ENCODE data around the gene ANKRD33B.
A peak's percentile ranks its signal among the peaks of the same experiment; 100 is the strongest.
"Not testable (repeated sequence)": the region's sequence is repeated elsewhere in the genome, so short reads cannot be mapped to it uniquely, and the experiment has no call there.

Gene ANKRD33B

DNA sequence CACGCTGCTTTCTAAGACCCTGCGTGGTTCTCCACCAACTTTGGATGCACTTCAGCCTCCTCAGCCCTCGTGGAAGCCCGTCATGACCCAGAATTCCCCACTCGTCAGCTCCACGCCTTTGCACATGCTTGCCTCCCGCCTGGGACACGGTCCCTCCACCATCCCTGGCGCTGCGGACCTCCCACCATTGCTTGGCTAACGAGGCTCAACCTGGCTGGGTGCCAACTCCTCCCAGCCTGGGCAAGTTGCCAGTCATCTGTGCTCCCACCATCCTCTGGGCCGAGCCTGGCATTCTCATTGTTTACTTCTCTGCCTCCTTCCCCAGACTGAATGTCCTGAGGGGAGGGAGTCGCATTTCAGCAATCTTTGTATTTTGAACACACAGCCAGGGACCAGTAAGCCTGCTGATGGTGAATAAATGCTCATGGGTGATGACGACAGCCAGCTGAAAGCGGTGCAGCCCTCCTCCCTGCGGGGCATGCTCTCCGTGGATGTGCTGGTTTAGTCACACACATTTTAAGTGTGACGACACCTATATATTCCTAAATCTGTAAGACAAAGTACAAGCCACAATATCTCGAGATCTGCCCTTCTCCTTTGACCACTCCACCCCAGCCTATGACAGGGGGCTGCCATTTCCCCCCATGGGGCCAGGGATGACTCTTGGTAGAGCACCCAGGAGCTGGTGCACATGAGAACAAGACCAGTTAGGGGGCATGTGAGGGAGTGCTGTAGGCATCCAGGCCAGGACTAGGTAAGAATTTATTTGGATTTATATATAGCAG, 37.6 kb downstream of the ANKRD33B start:
- Histone ChIP-seq H3K4me1 (ENCODE audit: control insufficient read depth in 1 of 2, insufficient read depth in 2 of 2, low read length in 2 of 2) (peaks cover 8 to 15% of the 10 kb centered on the region in 2 donors), H3K27ac (ENCODE audit: low read length) (peak overlapping the region; percentile 56), H3K4me3 (ENCODE audit: low read depth in 1 of 2, low read length in 2 of 2) (no peak overlapping the region), H3K27me3 (ENCODE audit: low read depth, low read length) (no peaks in the 10 kb centered on the region), H3K9me3 (ENCODE audit: control insufficient read depth in 1 of 2, low read length in 2 of 2) (peaks cover 0 to 2% of the 10 kb centered on the region in 2 donors), H3K36me3 (ENCODE audit: control insufficient read depth in 1 of 2, insufficient read depth in 2 of 2, low read length in 2 of 2) (no peaks in the 10 kb centered on the region)

DNA sequence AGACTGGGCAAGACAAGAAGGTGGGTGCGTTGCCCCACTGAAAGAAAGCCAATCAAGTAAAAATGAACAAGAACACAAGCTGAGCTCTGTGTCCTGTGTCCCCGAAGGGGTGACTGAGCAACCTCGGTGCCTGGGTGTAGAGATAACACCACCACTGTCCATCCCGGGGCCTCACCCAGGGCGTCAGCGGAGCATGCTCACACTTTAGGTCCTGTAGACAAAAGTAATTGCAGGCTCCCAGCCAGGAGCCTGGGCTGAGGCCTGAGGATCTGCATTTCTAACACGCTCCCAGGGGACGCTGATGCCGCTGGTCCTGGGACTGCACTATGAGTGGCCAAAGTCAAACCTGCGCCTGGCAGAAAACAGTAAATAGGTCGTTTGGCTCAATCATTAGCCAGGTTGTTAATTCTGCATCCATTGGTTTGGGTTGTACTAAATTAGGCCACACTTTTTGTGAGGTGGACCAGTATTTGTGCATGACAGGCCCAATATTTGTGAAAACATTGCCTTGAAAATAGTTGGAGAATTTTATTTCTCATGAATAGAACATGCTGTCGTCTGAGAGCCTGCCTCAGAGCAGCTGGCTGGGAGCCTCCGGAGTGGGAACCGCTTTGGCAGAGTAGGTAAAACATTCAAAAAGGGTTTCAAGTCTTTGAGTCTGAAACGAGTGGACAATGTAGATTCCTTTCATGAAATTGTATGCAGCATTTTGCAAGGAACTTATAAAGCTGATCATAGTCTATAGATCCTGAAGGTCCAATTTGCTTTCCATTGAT, 38.3 kb downstream of the ANKRD33B start:
- no peaks in the 10 kb centered on the region for H3K36me3 ChIP-seq (ENCODE audit: control insufficient read depth in 1 of 2, insufficient read depth in 2 of 2, low read length in 2 of 2)
- peaks cover 0 to 2% of the 10 kb centered on the region in 2 donors for H3K9me3 ChIP-seq (ENCODE audit: control insufficient read depth in 1 of 2, low read length in 2 of 2)
- H3K4me1 ChIP-seq (ENCODE audit: control insufficient read depth in 1 of 2, insufficient read depth in 2 of 2, low read length in 2 of 2) = peaks cover 10 to 15% of the 10 kb centered on the region in 2 donors
- H3K27me3 ChIP-seq (ENCODE audit: low read depth, low read length) = no peaks in the 10 kb centered on the region
- H3K27ac ChIP-seq (ENCODE audit: low read length) = peak overlapping the region; percentile 56
- H3K4me3 ChIP-seq (ENCODE audit: low read depth in 1 of 2, low read length in 2 of 2) = no peak overlapping the region

- Histone ChIP-seq H3K4me1 (ENCODE audit: control insufficient read depth in 1 of 2, insufficient read depth in 2 of 2, low read length in 2 of 2) (peaks cover 15 to 26% of the 10 kb centered on the region in 2 donors), H3K27me3 (ENCODE audit: low read depth, low read length) (no peaks in the 10 kb centered on the region), H3K4me3 (ENCODE audit: low read depth in 1 of 2, low read length in 2 of 2) (no peak overlapping the region), H3K9me3 (ENCODE audit: control insufficient read depth in 1 of 2, low read length in 2 of 2) (no peaks in the 10 kb centered on the region), H3K36me3 (ENCODE audit: control insufficient read depth in 1 of 2, insufficient read depth in 2 of 2, low read length in 2 of 2) (no peaks in the 10 kb centered on the region), H3K27ac (ENCODE audit: low read length) (no peak overlapping the region)
Observed at GRCh38 chr5:10604975-10605374, 41.1 kb downstream of the ANKRD33B start.

DNA sequence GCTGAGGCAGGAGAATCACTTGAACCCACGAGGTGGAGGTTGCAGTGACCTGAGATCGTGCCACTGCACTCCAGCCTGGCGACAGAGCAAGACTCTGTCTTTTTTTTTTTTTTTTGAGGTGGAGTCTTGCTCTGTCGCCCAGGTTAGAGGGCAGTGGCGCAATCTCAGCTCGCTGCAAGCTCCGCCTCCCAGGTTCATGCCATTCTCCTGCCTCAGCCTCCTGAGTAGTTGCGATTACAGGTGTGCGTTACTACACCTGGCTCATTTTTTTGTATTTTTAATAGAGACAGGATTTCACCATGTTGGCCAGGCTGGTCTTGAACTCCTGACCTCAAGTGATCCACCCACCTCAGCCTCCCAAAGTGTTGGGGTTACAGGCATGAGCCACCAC, 42.8 kb downstream of the ANKRD33B start:
- not testable (repeated sequence) for H3K9me3 ChIP-seq (ENCODE audit: control insufficient read depth in 1 of 2, low read length in 2 of 2); H3K36me3 ChIP-seq (ENCODE audit: control insufficient read depth in 1 of 2, insufficient read depth in 2 of 2, low read length in 2 of 2); H3K4me3 ChIP-seq (ENCODE audit: low read depth in 1 of 2, low read length in 2 of 2); H3K27ac ChIP-seq (ENCODE audit: low read length); H3K27me3 ChIP-seq (ENCODE audit: low read depth, low read length)
- H3K4me1 ChIP-seq (ENCODE audit: control insufficient read depth in 1 of 2, insufficient read depth in 2 of 2, low read length in 2 of 2) = peaks cover 10 to 16% of the 10 kb centered on the region in 2 donors

- H3K4me3 ChIP-seq (ENCODE audit: low read depth in 1 of 2, low read length in 2 of 2) = peak overlapping the region in 1 of 2 donors; percentile 4
- H3K27ac ChIP-seq (ENCODE audit: low read length) = peak overlapping the region; percentile 68
Observed at GRCh38 chr5:10607023-10607665, 43.3 kb downstream of the ANKRD33B start.

DNA sequence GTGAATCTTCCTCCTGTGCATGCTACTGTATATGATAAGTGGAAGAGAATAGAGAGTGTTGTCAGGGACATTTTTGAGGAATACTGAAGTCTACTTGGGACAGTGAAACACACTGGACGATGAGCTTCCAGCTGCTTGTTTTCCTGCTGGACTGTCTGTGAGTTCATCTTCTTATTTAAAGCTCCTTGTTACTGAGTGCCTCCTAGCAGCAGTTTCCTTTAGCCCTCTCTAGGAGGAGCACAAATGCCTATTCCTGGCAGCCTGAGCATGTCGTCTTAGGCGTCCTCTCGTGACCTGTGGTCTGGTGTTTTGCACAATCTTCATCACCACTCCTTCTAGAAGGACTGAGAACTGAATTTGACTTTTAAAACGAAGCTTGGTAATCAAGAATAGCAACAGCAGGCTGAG, 43.8 kb downstream of the ANKRD33B start:
- Histone ChIP-seq H3K36me3 (ENCODE audit: control insufficient read depth in 1 of 2, insufficient read depth in 2 of 2, low read length in 2 of 2) (no peaks in the 10 kb centered on the region), H3K27ac (ENCODE audit: low read length) (peak overlapping the region; percentile 68), H3K4me3 (ENCODE audit: low read depth in 1 of 2, low read length in 2 of 2) (peak overlapping the region in 1 of 2 donors; percentile 4), H3K4me1 (ENCODE audit: control insufficient read depth in 1 of 2, insufficient read depth in 2 of 2, low read length in 2 of 2) (peaks cover 7 to 11% of the 10 kb centered on the region in 2 donors), H3K9me3 (ENCODE audit: control insufficient read depth in 1 of 2, low read length in 2 of 2) (no peaks in the 10 kb centered on the region), H3K27me3 (ENCODE audit: low read depth, low read length) (no peaks in the 10 kb centered on the region)

More at GRCh38 chr5:10607023-10607665, 43.3 kb downstream of the ANKRD33B start:
- no peaks in the 10 kb centered on the region for H3K27me3 ChIP-seq (ENCODE audit: low read depth, low read length)
- no peaks in the 10 kb centered on the region for H3K36me3 ChIP-seq (ENCODE audit: control insufficient read depth in 1 of 2, insufficient read depth in 2 of 2, low read length in 2 of 2)
- H3K4me1 ChIP-seq (ENCODE audit: control insufficient read depth in 1 of 2, insufficient read depth in 2 of 2, low read length in 2 of 2) = peaks cover 7 to 11% of the 10 kb centered on the region in 2 donors
- no peaks in the 10 kb centered on the region for H3K9me3 ChIP-seq (ENCODE audit: control insufficient read depth in 1 of 2, low read length in 2 of 2)

GRCh38 chr5:10608081-10608480, 44.2 kb downstream of the ANKRD33B start:
- H3K9me3 ChIP-seq (ENCODE audit: control insufficient read depth in 1 of 2, low read length in 2 of 2); H3K27me3 ChIP-seq (ENCODE audit: low read depth, low read length); H3K27ac ChIP-seq (ENCODE audit: low read length); H3K4me3 ChIP-seq (ENCODE audit: low read depth in 1 of 2, low read length in 2 of 2); H3K36me3 ChIP-seq (ENCODE audit: control insufficient read depth in 1 of 2, insufficient read depth in 2 of 2, low read length in 2 of 2): not testable (repeated sequence)
- H3K4me1 ChIP-seq (ENCODE audit: control insufficient read depth in 1 of 2, insufficient read depth in 2 of 2, low read length in 2 of 2) = peaks cover 7 to 11% of the 10 kb centered on the region in 2 donors

DNA sequence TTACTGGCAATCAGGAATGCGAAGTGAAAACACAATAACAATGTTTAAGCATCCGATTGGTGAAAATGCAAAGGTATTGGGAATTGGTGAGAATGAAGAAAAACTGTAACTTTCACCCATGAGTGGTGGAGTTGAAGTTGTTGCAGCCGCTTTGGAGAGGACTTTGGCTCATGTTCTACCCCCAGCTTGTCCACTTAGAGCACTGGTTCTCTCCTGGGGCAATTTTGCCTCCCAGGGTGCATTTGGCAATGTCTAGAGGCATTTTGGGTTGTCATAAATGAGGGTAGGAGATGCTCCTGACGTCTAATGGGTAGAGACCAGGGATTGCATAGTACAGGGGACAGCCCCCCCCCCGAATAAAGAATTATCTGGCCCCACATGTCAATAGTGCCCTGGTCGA, 46.2 kb downstream of the ANKRD33B start:
- peaks cover 7 to 11% of the 10 kb centered on the region in 2 donors for H3K4me1 ChIP-seq (ENCODE audit: control insufficient read depth in 1 of 2, insufficient read depth in 2 of 2, low read length in 2 of 2)
- H3K36me3 ChIP-seq (ENCODE audit: control insufficient read depth in 1 of 2, insufficient read depth in 2 of 2, low read length in 2 of 2) = no peaks in the 10 kb centered on the region
- no peaks in the 10 kb centered on the region for H3K27me3 ChIP-seq (ENCODE audit: low read depth, low read length)
- no peaks in the 10 kb centered on the region for H3K9me3 ChIP-seq (ENCODE audit: control insufficient read depth in 1 of 2, low read length in 2 of 2)
- no peak overlapping the region for H3K27ac ChIP-seq (ENCODE audit: low read length)
- no peak overlapping the region for H3K4me3 ChIP-seq (ENCODE audit: low read depth in 1 of 2, low read length in 2 of 2)

- Histone ChIP-seq H3K4me1 (ENCODE audit: control insufficient read depth in 1 of 2, insufficient read depth in 2 of 2, low read length in 2 of 2) (peaks cover 7 to 11% of the 10 kb centered on the region in 2 donors), H3K27ac (ENCODE audit: low read length) (no peak overlapping the region), H3K36me3 (ENCODE audit: control insufficient read depth in 1 of 2, insufficient read depth in 2 of 2, low read length in 2 of 2) (no peaks in the 10 kb centered on the region), H3K9me3 (ENCODE audit: control insufficient read depth in 1 of 2, low read length in 2 of 2) (no peaks in the 10 kb centered on the region), H3K4me3 (ENCODE audit: low read depth in 1 of 2, low read length in 2 of 2) (no peak overlapping the region), H3K27me3 (ENCODE audit: low read depth, low read length) (no peaks in the 10 kb centered on the region)
Observed at GRCh38 chr5:10611290-10611689, 47.4 kb downstream of the ANKRD33B start.

DNA sequence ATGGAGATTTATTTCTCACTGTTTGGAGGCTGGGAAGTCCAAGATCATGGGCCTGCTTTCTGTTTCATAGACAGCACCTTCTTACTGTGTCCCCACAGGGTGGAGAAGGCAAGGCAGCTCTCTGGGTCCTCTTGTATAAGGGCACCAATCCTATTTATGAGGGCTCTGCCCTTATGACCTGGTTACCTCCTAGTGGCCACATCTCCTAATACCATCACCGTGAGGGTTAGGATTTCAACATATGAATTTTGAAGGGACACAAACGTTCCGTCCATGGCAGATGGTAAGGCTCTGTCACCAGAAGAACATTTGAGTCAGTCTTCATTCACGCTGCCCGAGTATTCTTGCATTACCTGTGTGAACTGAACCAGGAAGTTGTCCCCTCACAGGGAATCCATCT, 48.4 kb downstream of the ANKRD33B start:
- no peak overlapping the region for H3K27ac ChIP-seq (ENCODE audit: low read length)
- H3K36me3 ChIP-seq (ENCODE audit: control insufficient read depth in 1 of 2, insufficient read depth in 2 of 2, low read length in 2 of 2) = no peaks in the 10 kb centered on the region
- H3K27me3 ChIP-seq (ENCODE audit: low read depth, low read length) = no peaks in the 10 kb centered on the region

DNA sequence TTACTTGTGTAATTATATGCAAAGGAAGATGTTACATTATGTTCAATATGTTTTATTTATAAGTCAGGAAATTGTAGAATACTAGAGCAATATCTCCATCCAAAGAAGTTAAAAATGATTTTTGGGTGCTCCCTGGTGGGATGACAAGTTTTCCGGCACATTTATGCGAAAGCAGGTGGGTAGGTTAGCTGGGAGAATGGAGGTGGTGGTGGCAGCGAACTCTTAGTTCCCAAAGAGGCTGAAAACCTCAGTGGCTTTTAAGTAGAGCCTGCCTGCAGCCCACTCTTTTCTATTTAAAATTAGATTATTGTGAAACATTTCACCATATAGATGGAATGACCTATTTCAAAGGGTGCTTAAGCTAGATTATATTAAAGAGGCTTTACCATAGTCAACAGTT, 51.8 kb downstream of the ANKRD33B start:
- Histone ChIP-seq H3K27ac (ENCODE audit: low read length) (no peak overlapping the region), H3K4me1 (ENCODE audit: control insufficient read depth in 1 of 2, insufficient read depth in 2 of 2, low read length in 2 of 2) (no peaks in the 10 kb centered on the region), H3K36me3 (ENCODE audit: control insufficient read depth in 1 of 2, insufficient read depth in 2 of 2, low read length in 2 of 2) (no peaks in the 10 kb centered on the region), H3K4me3 (ENCODE audit: low read depth in 1 of 2, low read length in 2 of 2) (no peak overlapping the region), H3K27me3 (ENCODE audit: low read depth, low read length) (no peaks in the 10 kb centered on the region), H3K9me3 (ENCODE audit: control insufficient read depth in 1 of 2, low read length in 2 of 2) (no peaks in the 10 kb centered on the region)

More for the DNA sequence above, 48.4 kb downstream of the ANKRD33B start:
- Histone ChIP-seq H3K4me1 (ENCODE audit: control insufficient read depth in 1 of 2, insufficient read depth in 2 of 2, low read length in 2 of 2) (peaks cover 5 to 11% of the 10 kb centered on the region in 2 donors), H3K9me3 (ENCODE audit: control insufficient read depth in 1 of 2, low read length in 2 of 2) (no peaks in the 10 kb centered on the region), H3K4me3 (ENCODE audit: low read depth in 1 of 2, low read length in 2 of 2) (no peak overlapping the region)

Data from muscle layer of duodenum (tissue), 2 donors.